ENCODE data around the gene ST8SIA1.

DNA sequence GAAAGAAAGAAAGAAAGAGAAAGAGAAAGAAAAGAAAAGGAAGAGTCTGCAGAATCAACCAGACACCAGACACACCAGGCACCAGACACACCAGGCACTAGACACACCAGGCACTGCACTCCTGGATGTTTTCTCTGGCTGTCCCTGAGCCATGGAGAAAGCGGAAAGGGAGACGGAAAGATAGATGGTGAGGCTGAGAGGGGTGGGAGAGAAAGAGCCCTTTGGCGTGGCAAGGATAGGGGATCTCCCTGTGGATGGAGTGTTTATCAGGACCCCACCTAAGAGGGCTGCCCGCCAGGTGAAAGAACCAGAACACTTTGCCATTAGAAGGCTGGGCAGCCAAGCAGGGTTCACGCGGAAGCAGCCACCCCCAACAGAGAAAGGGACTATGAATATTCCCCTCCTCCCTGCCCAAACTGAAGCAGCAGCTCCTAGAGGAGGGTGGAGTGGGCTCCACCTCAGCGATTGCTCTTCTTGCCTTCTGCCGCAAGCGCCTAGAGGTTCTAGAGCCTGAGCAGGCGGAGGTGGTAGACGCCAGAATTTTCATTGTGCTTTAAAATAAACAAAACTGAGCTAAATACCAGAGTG is 13.4 kb downstream of the ST8SIA1 start:
- TF ChIP-seq, protein P1, sequence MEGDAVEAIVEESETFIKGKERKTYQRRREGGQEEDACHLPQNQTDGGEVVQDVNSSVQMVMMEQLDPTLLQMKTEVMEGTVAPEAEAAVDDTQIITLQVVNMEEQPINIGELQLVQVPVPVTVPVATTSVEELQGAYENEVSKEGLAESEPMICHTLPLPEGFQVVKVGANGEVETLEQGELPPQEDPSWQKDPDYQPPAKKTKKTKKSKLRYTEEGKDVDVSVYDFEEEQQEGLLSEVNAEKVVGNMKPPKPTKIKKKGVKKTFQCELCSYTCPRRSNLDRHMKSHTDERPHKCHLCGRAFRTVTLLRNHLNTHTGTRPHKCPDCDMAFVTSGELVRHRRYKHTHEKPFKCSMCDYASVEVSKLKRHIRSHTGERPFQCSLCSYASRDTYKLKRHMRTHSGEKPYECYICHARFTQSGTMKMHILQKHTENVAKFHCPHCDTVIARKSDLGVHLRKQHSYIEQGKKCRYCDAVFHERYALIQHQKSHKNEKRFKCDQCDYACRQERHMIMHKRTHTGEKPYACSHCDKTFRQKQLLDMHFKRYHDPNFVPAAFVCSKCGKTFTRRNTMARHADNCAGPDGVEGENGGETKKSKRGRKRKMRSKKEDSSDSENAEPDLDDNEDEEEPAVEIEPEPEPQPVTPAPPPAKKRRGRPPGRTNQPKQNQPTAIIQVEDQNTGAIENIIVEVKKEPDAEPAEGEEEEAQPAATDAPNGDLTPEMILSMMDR (IDR thresholded peaks at IDR 0.05), result no peak
- no peak for TF ChIP-seq POLR2A (IDR thresholded peaks at IDR 0.05)

Data from body of pancreas (tissue), 4 donors.